Nephron (organoid): Measurements from ENCODE around the gene PRAC1.

ENCODE experiments used
- H3K27ac Mint-ChIP-seq, 3 experiments: 2 replicates each; pipeline ENCODE4 v1.8.0; 2020; ENCODE audit warnings: mixed read lengths in 3 of 3, mild to moderate bottlenecking in 2 of 3, moderate library complexity in 1 of 3
- H3K27me3 Mint-ChIP-seq: 2 replicates; pipeline ENCODE4 v1.8.0; 2021; ENCODE audit warnings: low read depth, mild to moderate bottlenecking, moderate library complexity, mixed read lengths
- H3K36me3 Mint-ChIP-seq: 2 replicates; pipeline ENCODE4 v1.8.0; 2020; ENCODE audit warnings: low read depth, mixed read lengths
- H3K4me1 Mint-ChIP-seq: 2 replicates; pipeline ENCODE4 v1.8.0; 2020; ENCODE audit warnings: mixed read lengths
- H3K4me3 Mint-ChIP-seq, 3 experiments: 2 replicates each; pipeline ENCODE4 v1.8.0; 2020; ENCODE audit warnings: mild to moderate bottlenecking in 3 of 3, mixed read lengths in 3 of 3, moderate library complexity in 2 of 3
- H3K9me3 Mint-ChIP-seq: 2 replicates; pipeline ENCODE4 v1.8.0; 2020; ENCODE audit warnings: mixed read lengths
- CTCF ChIP-seq, 3 experiments: fragments of 200-600 bp; sonication (generic); IDR thresholded peaks; one replicate each; pipeline ENCODE4 v1.5.0; 2021; ENCODE audit warnings: antibody characterized with exemption in 3 of 3; ENCODE audit not compliant: unreplicated experiment in 3 of 3

Gene PRAC1

DNA sequence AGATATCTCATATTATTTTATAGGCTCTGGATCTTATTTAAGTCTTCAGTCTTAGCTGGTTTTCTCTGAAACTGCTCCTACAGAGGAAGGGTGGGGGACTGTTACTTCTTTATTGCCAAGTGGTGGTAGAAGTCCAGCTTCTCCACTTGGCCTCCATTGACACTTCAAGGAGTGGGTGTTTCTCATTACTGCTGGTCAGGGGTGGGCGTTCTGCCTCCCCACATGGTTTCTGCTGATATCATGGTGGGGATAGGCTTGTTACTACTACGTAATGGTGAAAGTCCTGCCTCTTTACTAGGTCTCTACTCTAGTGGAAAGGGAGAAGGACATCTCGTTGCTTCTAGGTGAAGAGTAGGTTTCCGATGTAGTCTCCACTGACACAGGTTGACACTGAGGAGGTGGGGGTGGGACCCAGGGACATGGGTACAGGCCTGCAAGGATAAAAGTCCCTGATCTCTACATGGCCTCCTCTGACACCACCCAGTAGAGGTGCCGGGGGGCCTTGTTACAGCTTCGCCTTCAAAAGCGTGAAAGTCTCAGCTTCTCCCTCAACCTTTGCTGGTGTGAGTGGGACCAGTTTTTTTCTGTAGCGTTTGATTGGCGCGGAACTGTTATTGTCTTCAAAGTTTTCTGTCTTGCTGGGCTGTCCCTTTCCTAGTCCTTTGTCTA, 20.3 kb downstream of the PRAC1 start:
- TF ChIP-seq CTCF (IDR thresholded peaks at IDR 0.05; ENCODE audit: unreplicated experiment in 3 of 3) = no peak
- H3K4me3 Mint-ChIP-seq = no peak overlapping the region
- H3K4me1 Mint-ChIP-seq = no peaks in the 10 kb centered on the region
- no peak overlapping the region for H3K27ac Mint-ChIP-seq
- peaks cover 35% of the 10 kb centered on the region for H3K27me3 Mint-ChIP-seq
- no peaks in the 10 kb centered on the region for H3K9me3 Mint-ChIP-seq
- no peaks in the 10 kb centered on the region for H3K36me3 Mint-ChIP-seq

DNA sequence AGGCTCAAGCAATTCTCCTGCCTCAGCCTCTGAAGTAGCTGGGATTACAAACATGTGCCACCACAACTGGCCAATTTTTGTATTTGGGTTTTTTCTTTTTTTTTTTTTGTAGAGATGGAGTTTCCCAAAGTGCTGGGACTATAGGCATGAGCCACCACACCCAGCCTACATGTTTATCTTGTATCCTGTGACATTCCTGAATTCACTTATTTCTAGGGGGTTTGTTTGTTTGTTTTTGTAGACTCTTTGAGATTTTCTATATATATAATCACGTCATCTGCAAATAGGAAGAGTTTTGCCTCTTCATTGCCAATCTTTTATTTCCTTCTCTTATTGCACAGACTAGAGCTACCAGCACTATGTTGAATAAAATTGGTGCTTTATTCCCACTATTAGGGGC, 29.1 kb downstream of the PRAC1 start:
- H3K36me3 Mint-ChIP-seq = peaks cover 8% of the 10 kb centered on the region
- no peak overlapping the region for H3K27ac Mint-ChIP-seq
- H3K9me3 Mint-ChIP-seq = no peaks in the 10 kb centered on the region
- H3K27me3 Mint-ChIP-seq = peaks cover 19% of the 10 kb centered on the region
- H3K4me1 Mint-ChIP-seq = no peaks in the 10 kb centered on the region
- no peak overlapping the region for H3K4me3 Mint-ChIP-seq
- no peak for TF ChIP-seq CTCF (IDR thresholded peaks at IDR 0.05; ENCODE audit: unreplicated experiment in 3 of 3)

DNA sequence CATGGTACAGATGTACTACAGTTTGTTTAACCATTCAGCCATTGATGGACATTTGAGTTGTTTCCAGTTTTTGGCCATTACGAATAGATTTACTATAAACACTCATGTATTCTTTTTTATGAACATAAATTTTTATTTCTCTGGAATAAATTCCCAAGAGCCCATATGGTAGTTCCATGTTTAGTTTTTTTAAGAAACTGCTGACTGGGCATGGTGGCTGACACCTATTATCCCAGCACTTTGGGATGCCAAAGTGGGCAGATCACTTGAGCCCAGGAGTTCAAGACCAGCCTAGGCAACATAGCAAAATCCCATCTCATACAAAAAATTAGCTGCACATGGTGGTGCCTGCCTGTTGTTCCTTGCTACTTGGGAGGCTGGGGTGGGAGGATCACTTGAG, 30.3 kb downstream of the PRAC1 start:
- H3K4me1 Mint-ChIP-seq = no peaks in the 10 kb centered on the region
- H3K4me3 Mint-ChIP-seq = no peak overlapping the region
- H3K27ac Mint-ChIP-seq = no peak overlapping the region
- H3K9me3 Mint-ChIP-seq = no peaks in the 10 kb centered on the region
- H3K36me3 Mint-ChIP-seq = peaks cover 8% of the 10 kb centered on the region
- no peak for TF ChIP-seq CTCF (IDR thresholded peaks at IDR 0.05; ENCODE audit: unreplicated experiment in 3 of 3)
- H3K27me3 Mint-ChIP-seq = peaks cover 19% of the 10 kb centered on the region

GRCh38 chr17:48690655-48691054, 31.7 kb downstream of the PRAC1 start:
- H3K9me3 Mint-ChIP-seq = no peaks in the 10 kb centered on the region
- peaks cover 8% of the 10 kb centered on the region for H3K36me3 Mint-ChIP-seq
- TF ChIP-seq CTCF (IDR thresholded peaks at IDR 0.05; ENCODE audit: unreplicated experiment in 3 of 3) = no peak
- H3K4me1 Mint-ChIP-seq = no peaks in the 10 kb centered on the region
- H3K27ac Mint-ChIP-seq = no peak overlapping the region
- H3K27me3 Mint-ChIP-seq = peaks cover 11% of the 10 kb centered on the region
- H3K4me3 Mint-ChIP-seq = no peak overlapping the region

DNA sequence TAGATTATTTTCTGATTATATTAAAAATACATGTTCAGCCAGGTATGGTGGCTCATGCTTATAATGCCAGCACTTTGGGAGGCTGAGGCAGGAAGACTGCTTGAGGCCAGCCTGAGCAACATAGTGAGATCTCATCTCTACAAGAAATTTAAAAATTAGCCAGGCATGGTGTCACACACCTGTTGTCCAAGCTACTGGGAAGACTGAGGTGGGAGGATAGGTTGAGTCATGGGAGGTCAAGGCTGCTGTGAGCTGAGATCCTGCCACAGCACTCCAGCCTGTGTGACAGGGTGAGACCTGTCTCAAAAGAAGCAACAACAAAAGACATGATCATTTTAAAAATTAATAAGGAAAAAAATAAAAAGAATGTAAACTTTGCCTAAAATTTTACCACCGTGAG, 40.7 kb downstream of the PRAC1 start:
- Mint-ChIP-seq H3K36me3 (no peaks in the 10 kb centered on the region), H3K27me3 (peaks cover 54% of the 10 kb centered on the region), H3K4me1 (no peaks in the 10 kb centered on the region), H3K4me3 (no peak overlapping the region), H3K27ac (no peak overlapping the region), H3K9me3 (no peaks in the 10 kb centered on the region)
- TF ChIP-seq CTCF (IDR thresholded peaks at IDR 0.05; ENCODE audit: unreplicated experiment in 3 of 3) = no peak

- H3K27ac Mint-ChIP-seq = no peak overlapping the region
- H3K36me3 Mint-ChIP-seq = no peaks in the 10 kb centered on the region
These were observed 42.8 kb downstream of the PRAC1 start for GRCh38 chr17:48679385-48680096.

More at GRCh38 chr17:48679385-48680096, 42.8 kb downstream of the PRAC1 start:
- Mint-ChIP-seq H3K4me3 (no peak overlapping the region), H3K4me1 (no peaks in the 10 kb centered on the region), H3K27me3 (peaks cover 73% of the 10 kb centered on the region), H3K9me3 (no peaks in the 10 kb centered on the region)
- TF ChIP-seq CTCF (IDR thresholded peaks at IDR 0.05; ENCODE audit: unreplicated experiment in 3 of 3) = no peak
